Measurements from ENCODE around the gene ACVR1B.
A peak's percentile ranks its signal among the peaks of the same experiment; 100 is the strongest.

ACVR1B gene

GRCh38 chr12:52026263-52026662, 74.8 kb downstream of the ACVR1B start:
- DNase-seq: no peak

- DNase-seq: no peak
These were observed 75.8 kb downstream of the ACVR1B start for GRCh38 chr12:52027085-52027843.

DNA sequence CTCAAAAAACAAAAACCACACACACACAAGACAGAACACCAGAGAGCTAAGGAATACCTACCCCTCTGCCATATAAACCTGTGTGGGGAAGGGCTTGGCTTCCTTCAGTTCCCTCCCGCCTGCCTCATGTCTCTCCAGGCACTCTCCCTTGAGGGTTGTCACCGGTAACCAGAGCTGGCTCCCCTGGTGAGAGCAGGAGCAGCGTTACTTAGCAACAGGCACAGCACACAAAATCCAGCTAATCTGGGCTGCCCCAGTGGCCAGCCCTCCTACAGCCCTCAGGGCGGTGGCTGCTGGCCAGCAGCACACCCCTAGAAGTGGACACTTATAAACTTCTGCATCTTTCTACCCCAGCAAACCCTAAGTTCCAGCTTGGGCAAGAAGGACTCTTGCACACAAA, 78.2 kb downstream of the ACVR1B start:
- no peak for DNase-seq

DNA sequence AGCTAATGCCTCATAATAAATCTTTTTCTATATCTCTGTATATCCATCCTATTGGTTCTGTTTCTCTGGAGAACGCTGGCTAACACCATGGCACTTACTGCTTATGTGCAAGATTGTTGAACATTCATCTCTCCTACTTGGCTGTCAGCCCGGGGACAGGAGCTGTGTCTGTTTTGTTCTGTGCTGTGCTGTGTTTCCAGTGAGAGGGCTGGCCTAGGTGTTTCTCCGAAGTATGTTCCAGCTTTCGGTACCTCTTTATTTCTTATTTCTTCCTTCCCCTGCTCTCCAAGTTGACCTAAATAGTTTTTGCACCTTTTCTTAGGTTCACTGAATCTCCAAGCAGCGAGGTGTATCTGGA, 80.9 kb downstream of the ACVR1B start:
- no peak for DNase-seq

GRCh38 chr12:52032804-52033445, 81.4 kb downstream of the ACVR1B start:
- peak; percentile 75 to 93 (median 79) for DNase-seq

- no peak for DNase-seq
These were observed 82.1 kb downstream of the ACVR1B start for GRCh38 chr12:52033446-52034140.

- no peak for DNase-seq
These were observed 83.7 kb downstream of the ACVR1B start for GRCh38 chr12:52035190-52035589.

DNA sequence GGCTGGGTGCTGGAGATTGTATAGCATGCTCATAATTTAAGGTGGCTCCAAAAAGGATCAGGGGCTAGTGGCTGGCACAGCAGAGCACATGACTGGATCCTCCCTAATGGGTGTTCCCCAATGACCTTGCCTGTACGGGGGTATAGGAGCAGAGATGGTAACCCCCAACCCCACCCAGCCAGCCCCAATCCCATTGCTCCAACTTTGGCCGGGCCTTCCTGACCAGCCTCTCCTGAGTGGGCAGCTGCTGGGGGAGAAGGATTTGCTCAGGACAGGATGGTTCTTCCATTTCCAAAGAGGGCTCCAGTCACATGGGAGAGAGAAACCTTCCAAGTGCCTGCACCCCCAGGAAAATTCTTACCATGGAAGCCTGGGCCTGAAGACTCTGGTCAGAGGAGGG, 84.4 kb downstream of the ACVR1B start:
- no peak for DNase-seq

- DNase-seq: peak; percentile 83 to 88 (median 86)
These were observed 85.2 kb downstream of the ACVR1B start for GRCh38 chr12:52036587-52037171.

GRCh38 chr12:52037248-52037861, 85.9 kb downstream of the ACVR1B start:
- peak in 1 of 6 experiments; percentile 42 for DNase-seq

DNA sequence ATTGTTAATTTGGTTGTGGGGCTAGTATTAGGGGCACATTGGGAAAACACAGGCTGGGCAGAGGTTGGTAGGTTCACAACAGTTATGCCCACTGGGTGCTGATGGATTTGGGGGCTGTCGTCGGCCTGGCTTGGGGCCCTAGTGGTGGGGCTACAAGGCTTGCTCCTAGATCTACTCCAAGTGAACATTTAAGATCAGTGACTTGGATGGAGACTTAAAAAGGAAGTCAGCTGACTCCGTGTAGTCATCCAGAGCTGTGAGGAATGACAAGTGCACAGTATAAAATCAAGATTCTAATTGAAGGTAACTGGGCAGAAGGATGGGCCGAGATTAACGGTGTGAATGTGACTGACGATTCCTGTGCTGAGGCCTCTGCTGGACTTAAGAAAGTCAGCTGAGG, 86.9 kb downstream of the ACVR1B start:
- DNase-seq: no peak

DNA sequence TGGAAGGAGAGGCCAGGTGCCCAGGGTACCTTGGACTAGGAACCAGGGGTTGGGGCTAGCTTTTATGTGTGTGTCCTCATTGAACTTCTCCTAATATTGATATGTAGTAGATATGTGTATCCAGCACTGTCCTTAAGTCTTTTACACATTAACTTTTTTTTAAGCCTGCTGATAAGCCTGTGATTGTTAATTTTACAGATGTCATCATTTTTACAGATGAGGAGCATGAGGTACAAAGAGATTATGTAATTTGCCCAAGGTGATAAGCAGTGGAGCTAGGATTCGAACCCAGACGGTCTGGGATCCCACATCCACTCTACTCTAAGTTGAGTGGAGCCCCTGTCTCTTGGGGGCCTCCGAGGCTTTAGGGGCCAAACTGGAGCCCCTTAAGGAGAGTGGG, 89.5 kb downstream of the ACVR1B start:
- DNase-seq: no peak

- DNase-seq: peak; percentile 16 to 51 (median 41)
These were observed 90.2 kb downstream of the ACVR1B start for GRCh38 chr12:52041695-52042123.

GRCh38 chr12:52042706-52043385, 91.3 kb downstream of the ACVR1B start:
- DNase-seq: no peak

DNA sequence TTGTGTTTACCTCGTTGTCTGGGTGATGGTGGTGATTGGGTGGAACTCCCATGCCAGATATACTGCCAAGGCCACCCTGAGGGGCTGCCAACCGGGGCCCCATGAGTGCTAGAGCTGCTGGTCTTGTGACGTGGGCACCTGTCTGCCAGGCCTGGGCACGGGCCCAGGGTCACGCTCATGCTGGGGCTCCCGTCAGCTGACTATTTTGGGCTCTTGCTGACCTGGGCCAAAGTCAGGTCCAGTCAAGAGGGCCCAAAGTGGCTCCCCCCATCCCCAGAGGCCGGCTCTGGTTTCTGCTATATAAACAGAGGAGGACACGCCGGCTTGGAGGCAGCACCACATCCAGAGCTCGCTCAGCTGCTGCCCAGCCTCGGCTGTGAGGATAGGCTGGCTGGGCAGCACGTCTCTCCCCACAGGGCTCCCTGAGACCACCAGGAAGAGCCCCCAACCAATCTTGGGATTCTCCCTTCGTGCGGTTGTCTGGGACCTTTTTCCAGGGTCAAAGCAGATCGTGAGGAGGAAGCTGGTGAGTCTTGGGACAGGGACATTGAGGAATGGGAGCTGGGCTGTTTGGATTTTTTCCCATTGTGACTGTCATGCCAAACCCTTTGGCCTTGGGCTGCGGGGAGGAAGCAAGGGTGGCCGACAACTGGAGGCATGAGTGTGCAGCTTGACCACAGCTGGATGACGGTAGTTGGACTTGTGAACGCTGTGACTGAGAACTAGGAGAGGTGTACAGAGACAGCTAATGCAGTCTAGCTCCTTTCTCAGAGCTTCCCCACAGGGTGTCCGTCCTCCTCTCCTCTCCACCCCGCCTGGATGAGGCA, 92.1 kb downstream of the ACVR1B start:
- DNase-seq: no peak

DNA sequence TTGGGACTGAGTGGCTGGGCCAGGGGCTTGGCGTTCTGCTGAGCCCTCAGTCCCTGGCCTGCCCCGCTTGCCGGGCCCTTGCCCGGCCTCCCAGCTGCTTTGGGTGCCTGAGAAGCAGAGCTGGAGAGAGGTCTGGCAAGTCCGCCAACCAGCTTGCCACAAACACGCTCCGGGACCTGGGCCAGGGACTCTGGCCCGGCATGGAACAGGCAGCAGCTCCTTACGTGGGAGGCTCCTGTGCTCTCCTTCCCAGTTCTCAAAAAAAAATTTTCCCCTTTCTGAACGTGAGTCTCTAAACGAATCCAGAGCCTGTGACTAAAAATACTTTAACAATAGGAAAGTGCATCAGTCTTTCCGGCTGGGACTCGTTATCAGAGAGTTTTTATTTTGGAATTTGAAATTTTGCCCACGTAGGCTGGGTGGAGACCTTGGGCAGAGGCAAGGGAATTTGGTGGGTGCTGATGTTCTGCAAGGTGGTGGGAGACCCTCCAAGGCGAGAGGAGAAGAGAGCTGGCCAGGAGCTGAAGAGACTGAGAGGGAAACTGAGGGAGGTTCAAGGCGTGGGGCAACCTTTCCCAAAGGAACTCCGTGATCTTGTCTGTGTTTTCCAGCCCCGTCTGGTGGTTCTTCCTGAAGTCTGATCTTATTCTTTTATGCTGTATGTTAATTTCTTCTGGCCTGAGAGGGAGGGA, 92.9 kb downstream of the ACVR1B start:
- no peak for DNase-seq

DNA sequence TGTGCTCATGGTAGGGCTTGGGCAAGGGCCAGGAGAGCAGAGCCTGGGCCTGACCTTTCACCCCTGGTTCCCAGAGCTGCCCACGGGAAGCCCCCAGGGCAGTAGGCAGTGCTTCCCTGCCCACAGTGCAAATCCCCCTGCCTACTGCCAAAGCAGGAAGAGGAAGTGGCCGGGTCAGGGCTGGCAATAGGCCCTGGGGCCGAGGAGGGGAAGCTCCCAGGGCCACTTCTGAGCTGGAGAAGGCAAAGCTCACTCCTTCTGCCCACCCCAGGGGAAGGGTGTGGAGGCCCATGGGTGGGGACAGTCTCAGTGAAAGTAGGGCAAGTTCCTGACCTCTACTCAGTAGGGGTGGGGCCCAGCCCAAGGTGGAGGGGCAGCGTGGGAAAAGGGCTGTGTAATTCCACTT, 94.3 kb downstream of the ACVR1B start:
- no peak for DNase-seq
